DND-41 (cell line): ENCODE data around the gene ORAI2.

Source experiments
- CTCF ChIP-seq: IDR thresholded peaks from 2 replicates; pipeline ENCODE4 v1.5.1; 2012; ENCODE audit warnings: borderline replicate concordance, low read length, moderate library complexity, mild to moderate bottlenecking; ENCODE audit not compliant: poor library complexity, severe bottlenecking; ENCODE audit errors: extremely low read depth
- EZH2 ChIP-seq: IDR thresholded peaks from 3 replicates; pipeline ENCODE4 v1.6.1; 2012; ENCODE audit warnings: borderline replicate concordance, low read depth, mild to moderate bottlenecking, moderate library complexity, low read length, inconsistent platforms; ENCODE audit not compliant: severe bottlenecking

- TF ChIP-seq CTCF (no peak), EZH2 (no peak)
These were observed 29.8 kb upstream of the ORAI2 start for GRCh38 chr7:102403563-102403962.
